Measurements from ENCODE around the gene KHDRBS2.

The KHDRBS2 gene

GRCh38 chr6:61950811-61951210, 335.2 kb downstream of the KHDRBS2 start:
- TF ChIP-seq REST (IDR thresholded peaks at IDR 0.05; ENCODE audit: insufficient replicate concordance, low read depth) (no peak), CTCF (IDR thresholded peaks at IDR 0.05; ENCODE audit: insufficient read depth, low read length) (no peak), POLR2AphosphoS5 (IDR thresholded peaks at IDR 0.05; ENCODE audit: low read depth) (no peak), GABPA (IDR thresholded peaks at IDR 0.05; ENCODE audit: low read depth) (no peak), SPI1 (IDR thresholded peaks at IDR 0.05; ENCODE audit: borderline replicate concordance, low read depth) (no peak)
- no peak overlapping the region for H3K4me3 ChIP-seq (replicated peaks; ENCODE audit: insufficient read depth, low read length)
- no peaks in the 10 kb centered on the region for H3K27me3 ChIP-seq (ENCODE audit: insufficient read depth, poor library complexity, severe bottlenecking)
- DNase-seq (ENCODE audit: low read depth in 1 of 2, low spot score in 1 of 2), result no peak
- H3K27ac ChIP-seq (replicated peaks), result no peak overlapping the region

GRCh38 chr6:61949971-61950370, 336.1 kb downstream of the KHDRBS2 start:
- Histone ChIP-seq H3K27me3 (ENCODE audit: insufficient read depth, poor library complexity, severe bottlenecking) (no peaks in the 10 kb centered on the region), H3K4me3 (replicated peaks; ENCODE audit: insufficient read depth, low read length) (no peak overlapping the region), H3K27ac (replicated peaks) (no peak overlapping the region)
- no peak for DNase-seq (ENCODE audit: low read depth in 1 of 2, low spot score in 1 of 2)
- TF ChIP-seq REST (IDR thresholded peaks at IDR 0.05; ENCODE audit: insufficient replicate concordance, low read depth), result no peak
- no peak for TF ChIP-seq SPI1 (IDR thresholded peaks at IDR 0.05; ENCODE audit: borderline replicate concordance, low read depth)
- no peak for TF ChIP-seq GABPA (IDR thresholded peaks at IDR 0.05; ENCODE audit: low read depth)
- no peak for TF ChIP-seq POLR2AphosphoS5 (IDR thresholded peaks at IDR 0.05; ENCODE audit: low read depth)
- TF ChIP-seq CTCF (IDR thresholded peaks at IDR 0.05; ENCODE audit: insufficient read depth, low read length), result no peak

- no peak for TF ChIP-seq POLR2AphosphoS5 (IDR thresholded peaks at IDR 0.05; ENCODE audit: low read depth)
- no peak for DNase-seq (ENCODE audit: low read depth in 1 of 2, low spot score in 1 of 2)
- Histone ChIP-seq H3K27ac (replicated peaks) (no peak overlapping the region), H3K27me3 (ENCODE audit: insufficient read depth, poor library complexity, severe bottlenecking) (no peaks in the 10 kb centered on the region), H3K4me3 (replicated peaks; ENCODE audit: insufficient read depth, low read length) (no peak overlapping the region)
Measured at GRCh38 chr6:61949161-61949560, 336.9 kb downstream of the KHDRBS2 start.

GRCh38 chr6:61947311-61947947, 338.6 kb downstream of the KHDRBS2 start:
- TF ChIP-seq REST (IDR thresholded peaks at IDR 0.05; ENCODE audit: insufficient replicate concordance, low read depth) (no peak), CTCF (IDR thresholded peaks at IDR 0.05; ENCODE audit: insufficient read depth, low read length) (no peak), SPI1 (IDR thresholded peaks at IDR 0.05; ENCODE audit: borderline replicate concordance, low read depth) (no peak), POLR2AphosphoS5 (IDR thresholded peaks at IDR 0.05; ENCODE audit: low read depth) (no peak), GABPA (IDR thresholded peaks at IDR 0.05; ENCODE audit: low read depth) (no peak)
- no peak for DNase-seq (ENCODE audit: low read depth in 1 of 2, low spot score in 1 of 2)
- H3K4me3 ChIP-seq (replicated peaks; ENCODE audit: insufficient read depth, low read length), result no peak overlapping the region
- H3K27ac ChIP-seq (replicated peaks), result no peak overlapping the region
- no peaks in the 10 kb centered on the region for H3K27me3 ChIP-seq (ENCODE audit: insufficient read depth, poor library complexity, severe bottlenecking)
